ENCODE results near the gene GRIK3. TPM values are rescaled to one million over a fixed set of nuclear protein-coding genes. Genes with fewer than 3 reads are reported as not detected.

The GRIK3 gene
- polyA plus RNA-seq, 1 donor (not counting 4 experiments of a cell fraction or from before 2014, with no cell fraction given), result not detected

- no peaks in the 10 kb centered on the region for H3K4me1 ChIP-seq (ENCODE audit: control insufficient read depth, extremely low read depth, insufficient read depth, low read length)
- no peak overlapping the region for H3K4me2 ChIP-seq (ENCODE audit: control insufficient read depth, extremely low read depth, insufficient read depth, low read depth, low read length)
- no peak for FAIRE-seq
- H3K9ac ChIP-seq (ENCODE audit: control insufficient read depth, extremely low read depth, insufficient read depth, low read length), result no peak overlapping the region
- TF ChIP-seq CTCF (optimal IDR thresholded peaks at IDR 0.05 in 1 of 3, IDR thresholded peaks at IDR 0.05 in 1 of 3, conservative IDR thresholded peaks at IDR 0.05 in 1 of 3; ENCODE audit: extremely low read depth in 1 of 3, insufficient read depth in 2 of 3, low read length in 3 of 3), result no peak
- H4K20me1 ChIP-seq (ENCODE audit: control insufficient read depth, extremely low read depth, insufficient read depth, low read length), result no peaks in the 10 kb centered on the region
- no peaks in the 10 kb centered on the region for H3K79me2 ChIP-seq (ENCODE audit: control insufficient read depth, insufficient read depth, low read length)
- no peak overlapping the region for H3K4me3 ChIP-seq (ENCODE audit: control insufficient read depth in 2 of 3, extremely low read depth in 1 of 3, insufficient read depth in 2 of 3, low read depth in 1 of 3, low read length in 3 of 3)
- H3K27ac ChIP-seq (ENCODE audit: control insufficient read depth, insufficient read depth, low read length), result no peak overlapping the region
- no peak overlapping the region for H2AFZ ChIP-seq (ENCODE audit: control insufficient read depth, low read length)
- DNase-seq (ENCODE audit: low read depth, low spot score), result no peak
- no peaks in the 10 kb centered on the region for H3K9me1 ChIP-seq (ENCODE audit: control insufficient read depth, extremely low read depth, insufficient read depth, low read length)
- no peaks in the 10 kb centered on the region for H3K36me3 ChIP-seq (ENCODE audit: control insufficient read depth in 2 of 2, extremely low read depth in 1 of 2, insufficient read depth in 2 of 2, low read length in 2 of 2)
- H3K27me3 ChIP-seq (ENCODE audit: control insufficient read depth, extremely low read depth, insufficient read depth, low read length), result no peaks in the 10 kb centered on the region
- H3K9me3 ChIP-seq (ENCODE audit: control insufficient read depth, low read depth, low read length), result peaks cover 8% of the 10 kb centered on the region
- dilution Hi-C loops (cut with MboI; ENCODE audit: extremely low pct_ligation_motif_present, low sequenced_read_pairs), result no loop called here
Measured at GRCh38 chr1:36879613-36880012, 154.7 kb downstream of the GRIK3 start.

- H3K4me2 ChIP-seq (ENCODE audit: control insufficient read depth, extremely low read depth, insufficient read depth, low read depth, low read length), result no peak overlapping the region
Measured at GRCh38 chr1:36876990-36877389, 157.3 kb downstream of the GRIK3 start.

More at GRCh38 chr1:36876990-36877389, 157.3 kb downstream of the GRIK3 start:
- H3K27me3 ChIP-seq (ENCODE audit: control insufficient read depth, extremely low read depth, insufficient read depth, low read length), result no peaks in the 10 kb centered on the region
- no peak overlapping the region for H3K9ac ChIP-seq (ENCODE audit: control insufficient read depth, extremely low read depth, insufficient read depth, low read length)
- no peaks in the 10 kb centered on the region for H3K9me1 ChIP-seq (ENCODE audit: control insufficient read depth, extremely low read depth, insufficient read depth, low read length)
- dilution Hi-C loops (cut with MboI; ENCODE audit: extremely low pct_ligation_motif_present, low sequenced_read_pairs), result no loop called here
- H3K36me3 ChIP-seq (ENCODE audit: control insufficient read depth in 2 of 2, extremely low read depth in 1 of 2, insufficient read depth in 2 of 2, low read length in 2 of 2), result no peaks in the 10 kb centered on the region
- DNase-seq (ENCODE audit: low read depth, low spot score), result no peak
- no peak for FAIRE-seq
- H3K79me2 ChIP-seq (ENCODE audit: control insufficient read depth, insufficient read depth, low read length), result no peaks in the 10 kb centered on the region
- H3K27ac ChIP-seq (ENCODE audit: control insufficient read depth, insufficient read depth, low read length), result no peak overlapping the region
- no peak overlapping the region for H3K4me3 ChIP-seq (ENCODE audit: control insufficient read depth in 2 of 3, extremely low read depth in 1 of 3, insufficient read depth in 2 of 3, low read depth in 1 of 3, low read length in 3 of 3)
- peaks cover 8% of the 10 kb centered on the region for H3K9me3 ChIP-seq (ENCODE audit: control insufficient read depth, low read depth, low read length)
- H2AFZ ChIP-seq (ENCODE audit: control insufficient read depth, low read length), result no peak overlapping the region
- no peak for TF ChIP-seq CTCF (optimal IDR thresholded peaks at IDR 0.05 in 1 of 3, IDR thresholded peaks at IDR 0.05 in 1 of 3, conservative IDR thresholded peaks at IDR 0.05 in 1 of 3; ENCODE audit: extremely low read depth in 1 of 3, insufficient read depth in 2 of 3, low read length in 3 of 3)
- TF ChIP-seq EZH2 (IDR thresholded peaks at IDR 0.05; ENCODE audit: low read length), result no peak
- H3K4me1 ChIP-seq (ENCODE audit: control insufficient read depth, extremely low read depth, insufficient read depth, low read length), result no peaks in the 10 kb centered on the region
- H4K20me1 ChIP-seq (ENCODE audit: control insufficient read depth, extremely low read depth, insufficient read depth, low read length), result no peaks in the 10 kb centered on the region
